Transverse colon (tissue), 4 donors: ENCODE results near the gene GSG1L. TPM values are rescaled to one million over a fixed set of nuclear protein-coding genes. Genes with fewer than 3 reads are reported as not detected.

Experiments
- DNase-seq: peaks from one replicate; pipeline ENCODE4 v3.0.0-alpha.2; 2019
- H3K27ac ChIP-seq, 4 donors: fragments of 200-600 bp; sonication (generic); 2 replicates each; pipeline ENCODE4 v1.5.1; 2016 to 2018; ENCODE audit warnings: inconsistent platforms in 4 of 4
- H3K27me3 ChIP-seq: fragments of 200-600 bp; sonication (generic); 2 replicates; pipeline ENCODE4 v1.5.1; 2017; ENCODE audit warnings: inconsistent platforms
- H3K36me3 ChIP-seq, 4 donors: fragments of 200-600 bp; sonication (generic); 2 replicates each; pipeline ENCODE4 v1.5.1; 2017 to 2019; ENCODE audit warnings: inconsistent platforms in 4 of 4
- H3K4me1 ChIP-seq, 4 donors: fragments of 200-600 bp; sonication (generic); 2 replicates each; pipeline ENCODE4 v1.5.1; 2017 to 2020; ENCODE audit warnings: inconsistent platforms in 4 of 4
- H3K4me3 ChIP-seq, 4 donors: fragments of 200-600 bp; sonication (generic); 1 replicate in 1 of 4; 2 replicates in 3 of 4; pipeline versions ENCODE4 v1.5.1 to v1.6.1; 2017 to 2019; ENCODE audit warnings: inconsistent platforms in 4 of 4
- H3K9me3 ChIP-seq, 2 donors: fragments of 200-600 bp; sonication (generic); 2 replicates each; pipeline ENCODE4 v1.5.1; 2017 to 2019; ENCODE audit warnings: inconsistent platforms in 2 of 2
- EP300 ChIP-seq: sonication (generic); formaldehyde crosslinking; IDR thresholded peaks from one replicate; pipeline ENCODE4 v1.6.1; 2017; ENCODE audit warnings: antibody characterized with exemption, low read depth
- POLR2A ChIP-seq: fragments of 450-650 bp; IDR thresholded peaks from one replicate; pipeline ENCODE4 v1.6.1; 2016; ENCODE audit warnings: antibody characterized with exemption, mild to moderate bottlenecking, moderate library complexity
- POLR2AphosphoS5 ChIP-seq, 3 donors: sonication (generic); formaldehyde crosslinking; IDR thresholded peaks; one replicate each; pipeline ENCODE4 v1.6.1; 2016; ENCODE audit warnings: antibody characterized with exemption in 3 of 3
- WGBS, 2 donors: methylation state at CpG; one replicate each; pipeline ENCODE4 v1.1.5; 2018; ENCODE audit warnings: low coverage in 1 of 2; 5-methylcytosine and 5-hydroxymethylcytosine counted together
- in situ Hi-C, 4 donors: fragments of 200-750 bp; cut with MboI; loops; one replicate each; pipeline versions ENCODE4 v1.15.0 to v1.15.1; 2017; ENCODE audit warnings: low sequenced_read_pairs in 3 of 4, low pct_ligation_motif_present in 1 of 4, low pct_unique_long_range_greater_than_20kb in 1 of 4
- intact Hi-C: fragments of 100-400 bp; cut with DNase I; formaldehyde crosslinking; loops from one replicate; pipeline ENCODE4 v1.15.1; 2023; ENCODE audit warnings: low total_unique reads
- total RNA-seq, 4 donors: library from RNA; depleted of rRNA; stranded (reverse); fragments of >200 nt; gene quantifications; one replicate each; pipeline ENCODE4 v1.1.0, GENCODE V29; 2016
- TF ChIP-seq, protein P1 (sequence below), 5 experiments: fragments of 200-600 bp in 3 of 5; fragments of 450-650 bp in 2 of 5; sonication (generic) in 3 of 5; IDR thresholded peaks; 1 replicate in 2 of 5; 2 replicates in 3 of 5; pipeline ENCODE4 v1.5.1; 2016 to 2017; ENCODE audit warnings: antibody characterized with exemption in 5 of 5, inconsistent platforms in 3 of 5, mild to moderate bottlenecking in 2 of 5, moderate library complexity in 1 of 5

The GSG1L gene
- total RNA-seq, 4 donors from 2014 or later, result not detected

DNA sequence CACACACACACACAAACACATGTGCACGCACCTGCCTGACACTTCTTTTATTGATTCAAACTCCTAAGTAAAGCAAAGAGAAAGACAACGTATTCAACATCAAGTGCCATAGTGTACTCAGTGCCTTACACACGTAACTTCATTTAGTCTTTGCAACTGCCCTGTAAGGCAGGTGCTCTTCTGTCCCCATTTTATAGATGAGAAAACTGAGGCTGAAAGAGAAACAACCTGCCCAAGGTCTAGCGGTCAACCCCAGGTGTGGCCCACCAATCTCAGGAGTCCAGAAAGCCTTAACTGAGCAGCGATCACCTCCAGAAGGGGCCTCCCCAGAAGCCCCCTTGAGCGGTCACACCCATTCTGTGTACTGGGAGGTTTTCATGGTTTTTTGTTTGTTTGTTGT, 10.3 kb upstream of the GSG1L start:
- no peak for DNase-seq
- Histone ChIP-seq H3K4me3 (no peak overlapping the region), H3K27ac (no peak overlapping the region), H3K27me3 (no peaks in the 10 kb centered on the region), H3K36me3 (no peaks in the 10 kb centered on the region), H3K9me3 (no peaks in the 10 kb centered on the region), H3K4me1 (no peaks in the 10 kb centered on the region)
- intact Hi-C loops, result no loop called here
- in situ Hi-C loops, result loop anchor here in 2 of 4 donors (25.0 kb wide), 1 partner anchor 462 kb away; no protein-coding TSS in a partner anchor
- WGBS, 2 donors, result 79 to 83% methylated on average over 4 to 6 of the region's 6 CpGs
- TF ChIP-seq EP300 (no peak), POLR2A (no peak), POLR2AphosphoS5 (IDR thresholded peaks at IDR 0.05) (no peak)
- TF ChIP-seq, protein P1, sequence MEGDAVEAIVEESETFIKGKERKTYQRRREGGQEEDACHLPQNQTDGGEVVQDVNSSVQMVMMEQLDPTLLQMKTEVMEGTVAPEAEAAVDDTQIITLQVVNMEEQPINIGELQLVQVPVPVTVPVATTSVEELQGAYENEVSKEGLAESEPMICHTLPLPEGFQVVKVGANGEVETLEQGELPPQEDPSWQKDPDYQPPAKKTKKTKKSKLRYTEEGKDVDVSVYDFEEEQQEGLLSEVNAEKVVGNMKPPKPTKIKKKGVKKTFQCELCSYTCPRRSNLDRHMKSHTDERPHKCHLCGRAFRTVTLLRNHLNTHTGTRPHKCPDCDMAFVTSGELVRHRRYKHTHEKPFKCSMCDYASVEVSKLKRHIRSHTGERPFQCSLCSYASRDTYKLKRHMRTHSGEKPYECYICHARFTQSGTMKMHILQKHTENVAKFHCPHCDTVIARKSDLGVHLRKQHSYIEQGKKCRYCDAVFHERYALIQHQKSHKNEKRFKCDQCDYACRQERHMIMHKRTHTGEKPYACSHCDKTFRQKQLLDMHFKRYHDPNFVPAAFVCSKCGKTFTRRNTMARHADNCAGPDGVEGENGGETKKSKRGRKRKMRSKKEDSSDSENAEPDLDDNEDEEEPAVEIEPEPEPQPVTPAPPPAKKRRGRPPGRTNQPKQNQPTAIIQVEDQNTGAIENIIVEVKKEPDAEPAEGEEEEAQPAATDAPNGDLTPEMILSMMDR (IDR thresholded peaks at IDR 0.05), result no peak

DNA sequence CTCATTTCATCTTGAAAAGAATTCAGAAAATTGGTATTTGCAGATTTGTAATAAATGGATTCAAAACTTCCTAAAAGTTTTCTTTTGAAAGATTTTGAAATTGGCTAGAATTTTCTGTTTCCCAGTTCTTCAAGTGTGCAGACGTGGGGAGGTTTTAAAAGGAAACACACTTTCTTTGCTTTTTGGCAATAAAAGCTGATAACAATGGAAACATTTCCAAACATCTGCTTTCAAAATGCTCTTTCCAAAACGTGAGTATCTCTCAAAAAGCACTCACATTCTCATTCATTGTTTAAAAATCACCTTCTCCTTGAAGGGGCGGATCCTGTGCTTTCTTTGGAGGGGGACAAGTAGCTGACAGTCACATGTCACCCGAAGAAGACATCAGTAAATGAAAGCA, 8.6 kb upstream of the GSG1L start:
- in situ Hi-C loops, result loop anchor here in 2 of 4 donors (25.0 kb wide), 1 partner anchor 460 kb away; no protein-coding TSS in a partner anchor
- WGBS, 2 donors, result 37 to 38% methylated on average over 4 of the region's 4 CpGs

DNA sequence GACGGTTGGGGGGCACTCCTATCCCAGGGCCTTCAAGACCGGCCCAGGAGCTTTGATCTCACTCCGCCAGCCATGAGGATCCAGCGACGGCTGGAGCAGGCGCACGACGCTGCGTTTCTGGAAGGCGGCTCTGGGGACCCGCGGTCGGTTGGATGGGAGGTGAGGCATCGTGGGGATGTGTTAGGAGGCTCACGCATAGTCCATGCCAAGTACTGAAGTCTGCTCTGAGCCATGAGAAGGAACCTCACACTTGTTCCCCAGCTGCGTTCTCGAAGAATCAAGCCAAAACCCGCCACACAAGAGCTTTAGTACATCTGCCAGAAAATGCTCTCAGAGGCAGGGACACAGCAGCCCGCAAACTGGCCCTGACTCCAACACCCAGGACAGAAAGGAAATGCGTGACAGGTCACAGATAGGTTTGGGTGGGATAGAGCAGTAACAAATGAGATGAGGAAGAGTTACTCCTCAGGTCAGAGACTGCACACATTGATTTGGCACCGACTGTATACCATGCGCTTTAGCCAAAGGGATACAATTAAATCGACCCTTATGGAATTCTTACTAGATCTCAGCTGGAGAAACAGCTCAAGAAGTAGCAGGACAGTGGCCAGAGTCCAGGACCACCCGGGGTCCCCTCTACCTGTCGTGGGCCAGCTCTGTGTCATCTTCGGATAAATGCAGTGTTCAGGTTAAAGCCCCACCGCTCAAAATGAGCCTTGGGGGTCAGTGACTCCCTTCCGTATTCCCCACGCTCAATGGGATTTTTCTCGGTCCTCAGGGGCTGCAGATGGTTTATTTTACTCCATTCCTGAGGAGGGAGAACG, 6.7 kb upstream of the GSG1L start:
- H3K9me3 ChIP-seq, result no peaks in the 10 kb centered on the region
- intact Hi-C loops (loop anchor here (10.0 kb wide), 1 partner anchor 335 kb away; no protein-coding TSS in a partner anchor), in situ Hi-C loops (loop anchor here in 2 of 4 donors (25.0 kb wide), 1 partner anchor 458 kb away; no protein-coding TSS in a partner anchor)
- no peak overlapping the region for H3K27ac ChIP-seq
- H3K4me1 ChIP-seq, result no peaks in the 10 kb centered on the region
- no peak overlapping the region for H3K4me3 ChIP-seq
- 71% methylated on average over 9 to 31 of the region's 31 CpGs for WGBS, 2 donors
- no peaks in the 10 kb centered on the region for H3K27me3 ChIP-seq
- no peak for DNase-seq
- TF ChIP-seq, protein P1 (IDR thresholded peaks at IDR 0.05), result no peak
- no peaks in the 10 kb centered on the region for H3K36me3 ChIP-seq

More for the DNA sequence above, 8.6 kb upstream of the GSG1L start:
- Histone ChIP-seq H3K4me1 (no peaks in the 10 kb centered on the region), H3K4me3 (no peak overlapping the region), H3K36me3 (no peaks in the 10 kb centered on the region), H3K27me3 (no peaks in the 10 kb centered on the region), H3K27ac (no peak overlapping the region), H3K9me3 (no peaks in the 10 kb centered on the region)
- intact Hi-C loops, result no loop called here
- DNase-seq, result no peak
- TF ChIP-seq EP300 (no peak), POLR2AphosphoS5 (IDR thresholded peaks at IDR 0.05) (no peak), POLR2A (no peak)
- TF ChIP-seq, protein P1 (IDR thresholded peaks at IDR 0.05), result no peak

GRCh38 chr16:28068976-28069375, 5.5 kb upstream of the GSG1L start:
- H3K4me1 ChIP-seq, result no peaks in the 10 kb centered on the region
- 75 to 100% methylated on average over 3 to 7 of the region's 7 CpGs for WGBS, 2 donors
- H3K27ac ChIP-seq, result no peak overlapping the region
- intact Hi-C loops (loop anchor here (10.0 kb wide), 1 partner anchor 334 kb away; no protein-coding TSS in a partner anchor), in situ Hi-C loops (loop anchor here in 2 of 4 donors (25.0 kb wide), 1 partner anchor 457 kb away; no protein-coding TSS in a partner anchor)
- no peaks in the 10 kb centered on the region for H3K36me3 ChIP-seq
- DNase-seq, result no peak
- H3K9me3 ChIP-seq, result no peaks in the 10 kb centered on the region
- H3K27me3 ChIP-seq, result peaks cover 12% of the 10 kb centered on the region
- no peak overlapping the region for H3K4me3 ChIP-seq
- no peak for TF ChIP-seq POLR2AphosphoS5 (IDR thresholded peaks at IDR 0.05)
- no peak for TF ChIP-seq POLR2A
- TF ChIP-seq EP300, result no peak
- TF ChIP-seq, protein P1 (IDR thresholded peaks at IDR 0.05), result no peak
